Neutrophil (primary cell): ENCODE results near the gene CD8B.
"Not testable (repeated sequence)": the region's sequence is repeated elsewhere in the genome, so short reads cannot be mapped to it uniquely, and the experiment has no call there.

Source experiments
- H3K27ac ChIP-seq: fragments of 200-600 bp; sonication (generic); 2 replicates; pipeline ENCODE4 v1.5.1; 2016; ENCODE audit warnings: mild to moderate bottlenecking, moderate library complexity
- H3K27me3 ChIP-seq: fragments of 200-600 bp; sonication (generic); 2 replicates; pipeline ENCODE4 v1.6.0; 2016; ENCODE audit warnings: mild to moderate bottlenecking
- H3K36me3 ChIP-seq: fragments of 200-600 bp; sonication (generic); 2 replicates; pipeline ENCODE4 v1.5.1; 2017
- H3K4me1 ChIP-seq, 2 experiments: fragments of 200-600 bp in 1 of 2; sonication (generic) in 1 of 2; 1 replicate in 1 of 2; 2 replicates in 1 of 2; pipeline versions ENCODE4 v1.5.1 to v1.6.1; 2013 to 2016; ENCODE audit warnings: low read depth in 1 of 2, low read length in 1 of 2, mild to moderate bottlenecking in 1 of 2, moderate library complexity in 1 of 2; ENCODE audit not compliant: control insufficient read depth in 1 of 2, insufficient read depth in 1 of 2
- H3K4me3 ChIP-seq, 2 experiments: fragments of 200-600 bp in 1 of 2; sonication (generic) in 1 of 2; 1 replicate in 1 of 2; 2 replicates in 1 of 2; pipeline ENCODE4 v1.5.1; 2013 to 2016; ENCODE audit warnings: low read depth in 1 of 2, low read length in 1 of 2, mild to moderate bottlenecking in 1 of 2, moderate library complexity in 1 of 2
- H3K9me3 ChIP-seq: fragments of 200-600 bp; sonication (generic); 2 replicates; pipeline ENCODE4 v1.5.1; 2016
- CTCF ChIP-seq: fragments of 200-600 bp; sonication (generic); IDR thresholded peaks from 2 replicates; pipeline ENCODE4 v1.5.1; 2016; ENCODE audit warnings: antibody characterized with exemption

Gene CD8B

GRCh38 chr2:86855981-86856380, 5.7 kb downstream of the CD8B start:
- not testable (repeated sequence) for H3K4me1 ChIP-seq, H3K9me3 ChIP-seq, H3K4me3 ChIP-seq, H3K27ac ChIP-seq, H3K36me3 ChIP-seq
- H3K27me3 ChIP-seq, result peaks cover 11% of the 10 kb centered on the region

GRCh38 chr2:86851581-86851980, 10.1 kb downstream of the CD8B start:
- H3K27me3 ChIP-seq, H3K4me1 ChIP-seq, H3K36me3 ChIP-seq, H3K4me3 ChIP-seq, H3K9me3 ChIP-seq, H3K27ac ChIP-seq: not testable (repeated sequence)

- H3K4me1 ChIP-seq, H3K27me3 ChIP-seq, H3K27ac ChIP-seq, H3K4me3 ChIP-seq, H3K36me3 ChIP-seq, H3K9me3 ChIP-seq: not testable (repeated sequence)
These were observed 19.0 kb downstream of the CD8B start for GRCh38 chr2:86842607-86843234.

- H3K27me3 ChIP-seq, H3K27ac ChIP-seq: not testable (repeated sequence)
These were observed 20.4 kb downstream of the CD8B start for GRCh38 chr2:86841330-86841729.

GRCh38 chr2:86839871-86840548, 21.7 kb downstream of the CD8B start:
- not testable (repeated sequence) for H3K4me1 ChIP-seq, H3K27ac ChIP-seq, H3K9me3 ChIP-seq, H3K36me3 ChIP-seq, H3K27me3 ChIP-seq, H3K4me3 ChIP-seq

More at GRCh38 chr2:86841330-86841729, 20.4 kb downstream of the CD8B start:
- H3K36me3 ChIP-seq, H3K4me1 ChIP-seq, H3K4me3 ChIP-seq, H3K9me3 ChIP-seq: not testable (repeated sequence)

GRCh38 chr2:86839455-86839854, 22.2 kb downstream of the CD8B start:
- H3K27me3 ChIP-seq, H3K4me3 ChIP-seq, H3K36me3 ChIP-seq, H3K27ac ChIP-seq, H3K9me3 ChIP-seq, H3K4me1 ChIP-seq: not testable (repeated sequence)

- H3K4me3 ChIP-seq, H3K27ac ChIP-seq, H3K36me3 ChIP-seq, H3K9me3 ChIP-seq, H3K27me3 ChIP-seq, H3K4me1 ChIP-seq: not testable (repeated sequence)
These were observed 24.0 kb downstream of the CD8B start for GRCh38 chr2:86837714-86838113.

- not testable (repeated sequence) for H3K4me1 ChIP-seq, H3K27me3 ChIP-seq, H3K9me3 ChIP-seq, H3K36me3 ChIP-seq, H3K4me3 ChIP-seq, H3K27ac ChIP-seq
These were observed 24.6 kb downstream of the CD8B start for GRCh38 chr2:86836915-86837695.

- not testable (repeated sequence) for H3K27me3 ChIP-seq, H3K9me3 ChIP-seq, H3K4me3 ChIP-seq, H3K27ac ChIP-seq, H3K36me3 ChIP-seq, H3K4me1 ChIP-seq
These were observed 26.2 kb downstream of the CD8B start for GRCh38 chr2:86835548-86835889.

- H3K9me3 ChIP-seq, result no peaks in the 10 kb centered on the region
- no peak overlapping the region for H3K4me3 ChIP-seq
- no peaks in the 10 kb centered on the region for H3K27me3 ChIP-seq
- TF ChIP-seq CTCF, result no peak
- no peaks in the 10 kb centered on the region for H3K36me3 ChIP-seq
- no peaks in the 10 kb centered on the region for H3K4me1 ChIP-seq
- no peak overlapping the region for H3K27ac ChIP-seq
These were observed 28.4 kb downstream of the CD8B start for GRCh38 chr2:86833315-86833714.
